Measurements from ENCODE around the gene OR2J3. TPM values are rescaled to one million over a fixed set of nuclear protein-coding genes. Genes with fewer than 3 reads are reported as not detected.
"Not testable (repeated sequence)": the region's sequence is repeated elsewhere in the genome, so short reads cannot be mapped to it uniquely, and the experiment has no call there.

Gene OR2J3
- total RNA-seq, 5 donors from 2014 or later (not counting 1 experiment from before 2014, with no cell fraction given): 0.09 TPM; not detected in 4

DNA sequence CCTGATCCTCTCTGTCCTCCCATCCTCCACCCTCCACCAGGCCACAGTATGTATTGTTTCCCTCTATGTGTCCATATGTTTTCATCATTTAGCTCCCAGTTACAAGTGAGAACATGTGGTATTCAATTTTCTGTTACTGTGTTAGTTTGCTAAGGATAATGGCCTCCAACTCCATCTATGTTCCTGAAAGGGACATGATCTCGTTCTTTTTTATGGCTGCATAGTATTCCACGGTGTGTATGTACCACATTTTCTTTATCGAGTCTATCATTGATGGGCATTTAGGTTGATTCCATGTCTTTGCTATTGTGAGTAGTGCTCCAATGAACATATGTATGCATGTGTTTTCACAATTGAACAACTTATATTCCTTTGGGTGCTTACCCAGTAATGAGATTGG lies 41.6 kb downstream of the OR2J3 start:
- no CpG with 5 or more reads among the region's 3 CpGs for WGBS (ENCODE audit: insufficient coverage)
- H3K27me3 Mint-ChIP-seq: peaks cover 33 to 49% of the 10 kb centered on the region in 2 donors
- DNase-seq: not testable (repeated sequence)

DNA sequence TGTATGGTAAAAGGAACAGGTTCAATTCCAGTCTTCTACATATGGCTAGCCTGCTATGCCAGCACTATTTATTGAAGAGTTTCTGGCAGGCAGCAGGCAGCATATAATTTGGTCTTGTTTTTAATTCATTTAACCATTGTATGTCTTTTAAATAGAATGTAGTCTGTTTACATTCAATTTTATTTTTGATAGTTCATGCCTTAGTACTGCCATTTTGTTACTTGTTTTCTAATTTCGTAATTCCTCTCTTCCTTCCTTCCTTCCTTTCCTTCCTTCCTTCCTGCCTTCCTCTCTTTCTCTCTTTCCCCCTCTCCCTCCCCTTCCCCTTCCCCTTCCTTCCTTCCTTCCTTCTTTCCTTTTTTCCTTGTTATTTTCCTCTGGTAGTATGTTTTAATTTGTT lies 45.2 kb downstream of the OR2J3 start:
- H3K27me3 Mint-ChIP-seq: peaks cover 45 to 51% of the 10 kb centered on the region in 2 donors
- H3K9me3 Mint-ChIP-seq: peaks cover 0 to 24% (median 3%) of the 10 kb centered on the region in 3 donors
- POLR2A ChIA-PET: no interaction called here

More for the DNA sequence above, 41.6 kb downstream of the OR2J3 start:
- H3K27me3 ChIP-seq (replicated peaks in 1 of 2; ENCODE audit: control insufficient read depth in 2 of 2, extremely low read depth in 1 of 2, insufficient read depth in 2 of 2, low read length in 1 of 2); H3K4me1 ChIP-seq (ENCODE audit: control insufficient read depth in 1 of 2, extremely low read depth in 1 of 2, insufficient read depth in 2 of 2, low read length in 2 of 2); H3K36me3 ChIP-seq (ENCODE audit: control insufficient read depth in 2 of 2, extremely low read depth in 1 of 2, insufficient read depth in 1 of 2, low read length in 1 of 2); ATAC-seq (replicated peaks in 1 of 4); H3K4me1 Mint-ChIP-seq; CTCF ChIA-PET; H3K27ac ChIP-seq (ENCODE audit: low read length); POLR2A ChIA-PET; H3K27ac Mint-ChIP-seq; H3K4me3 Mint-ChIP-seq; H3K4me3 ChIP-seq (ENCODE audit: control insufficient read depth in 1 of 2, extremely low read depth in 1 of 2, low read length in 1 of 2); H3K9me3 ChIP-seq; H3K36me3 Mint-ChIP-seq: not testable (repeated sequence)
- H3K9me3 Mint-ChIP-seq: peaks cover 0 to 17% (median 3%) of the 10 kb centered on the region in 3 donors

DNA sequence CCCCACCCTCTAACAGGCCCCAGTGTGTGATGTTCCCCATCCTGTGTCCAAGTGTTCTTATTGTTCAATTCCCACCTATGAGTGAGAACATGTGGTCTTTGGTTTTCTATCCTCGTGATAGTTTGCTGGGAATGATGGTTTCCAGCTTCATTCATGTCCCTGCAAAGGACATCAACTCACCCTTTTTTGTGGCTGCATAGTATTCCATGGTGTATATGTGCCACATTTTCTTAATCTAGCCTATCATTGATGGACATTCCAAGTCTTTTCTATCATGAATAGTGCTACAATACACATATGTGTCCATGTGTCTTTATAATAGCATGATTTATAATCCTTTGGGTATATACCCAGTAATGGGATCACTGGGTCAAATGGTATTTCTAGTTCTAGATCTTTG lies 47.3 kb downstream of the OR2J3 start:
- H3K27me3 ChIP-seq (replicated peaks in 1 of 2; ENCODE audit: control insufficient read depth in 2 of 2, extremely low read depth in 1 of 2, insufficient read depth in 2 of 2, low read length in 1 of 2); ATAC-seq (replicated peaks in 1 of 4); H3K27ac Mint-ChIP-seq; POLR2A ChIA-PET; H3K36me3 Mint-ChIP-seq; H3K9me3 ChIP-seq; H3K4me3 ChIP-seq (ENCODE audit: control insufficient read depth in 1 of 2, extremely low read depth in 1 of 2, low read length in 1 of 2); H3K36me3 ChIP-seq (ENCODE audit: control insufficient read depth in 2 of 2, extremely low read depth in 1 of 2, insufficient read depth in 1 of 2, low read length in 1 of 2); CTCF ChIA-PET; H3K4me3 Mint-ChIP-seq; H3K4me1 ChIP-seq (ENCODE audit: control insufficient read depth in 1 of 2, extremely low read depth in 1 of 2, insufficient read depth in 2 of 2, low read length in 2 of 2); H3K4me1 Mint-ChIP-seq; DNase-seq; H3K27ac ChIP-seq (ENCODE audit: low read length): not testable (repeated sequence)
- no CpG with 5 or more reads among the region's 1 CpG for WGBS (ENCODE audit: insufficient coverage)
- Mint-ChIP-seq H3K27me3 (peaks cover 42 to 46% of the 10 kb centered on the region in 2 donors), H3K9me3 (peaks cover 0 to 10% (median 0%) of the 10 kb centered on the region in 3 donors)

More for the DNA sequence above, 45.2 kb downstream of the OR2J3 start:
- no peaks in the 10 kb centered on the region for H3K9me3 ChIP-seq
- DNase-seq (no peak), ATAC-seq (replicated peaks in 1 of 4) (no peak)
- Mint-ChIP-seq H3K4me3 (no peak overlapping the region), H3K27ac (no peak overlapping the region), H3K36me3 (no peaks in the 10 kb centered on the region), H3K4me1 (no peaks in the 10 kb centered on the region)
- no CpG with 5 or more reads among the region's 1 CpG for WGBS (ENCODE audit: insufficient coverage)
- no peak overlapping the region for H3K4me3 ChIP-seq (ENCODE audit: control insufficient read depth in 1 of 2, extremely low read depth in 1 of 2, low read length in 1 of 2)
- CTCF ChIA-PET: interaction anchor here in 1 of 2 donors (0.7 kb wide), 1 partner anchor 63 kb away, joined by 5 read pairs; no protein-coding TSS in a partner anchor
- H3K36me3 ChIP-seq (ENCODE audit: control insufficient read depth in 2 of 2, extremely low read depth in 1 of 2, insufficient read depth in 1 of 2, low read length in 1 of 2): no peaks in the 10 kb centered on the region
- no peaks in the 10 kb centered on the region for H3K27me3 ChIP-seq (replicated peaks in 1 of 2; ENCODE audit: control insufficient read depth in 2 of 2, extremely low read depth in 1 of 2, insufficient read depth in 2 of 2, low read length in 1 of 2)
- no peak overlapping the region for H3K27ac ChIP-seq (ENCODE audit: low read length)
- no peaks in the 10 kb centered on the region for H3K4me1 ChIP-seq (ENCODE audit: control insufficient read depth in 1 of 2, extremely low read depth in 1 of 2, insufficient read depth in 2 of 2, low read length in 2 of 2)

DNA sequence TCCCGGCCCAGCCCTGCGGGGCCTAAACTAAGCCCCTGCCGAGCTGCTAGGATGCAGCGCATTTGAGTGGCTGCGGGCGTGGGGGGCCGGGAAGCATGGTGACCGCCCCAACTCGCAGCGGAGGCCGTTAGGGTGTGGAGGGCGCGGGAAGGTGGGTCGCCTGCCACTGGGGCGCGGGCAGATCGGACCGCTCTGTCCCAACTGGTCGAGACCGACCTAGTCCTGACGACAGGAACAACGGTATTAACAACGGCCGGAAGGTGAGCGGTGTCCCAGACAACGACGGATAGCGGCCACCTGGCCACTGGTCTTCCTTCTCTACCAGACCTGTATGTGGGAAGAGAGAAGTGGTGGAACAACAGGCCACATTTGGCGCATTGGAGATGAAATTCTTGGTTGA lies 52.1 kb downstream of the OR2J3 start:
- H3K4me1 Mint-ChIP-seq; H3K27ac ChIP-seq (ENCODE audit: low read length); H3K9me3 ChIP-seq; DNase-seq; ATAC-seq (replicated peaks in 1 of 4); H3K4me3 ChIP-seq (ENCODE audit: control insufficient read depth in 1 of 2, extremely low read depth in 1 of 2, low read length in 1 of 2); POLR2A ChIA-PET; H3K27ac Mint-ChIP-seq; H3K4me3 Mint-ChIP-seq; H3K36me3 Mint-ChIP-seq; H3K4me1 ChIP-seq (ENCODE audit: control insufficient read depth in 1 of 2, extremely low read depth in 1 of 2, insufficient read depth in 2 of 2, low read length in 2 of 2); CTCF ChIA-PET; H3K36me3 ChIP-seq (ENCODE audit: control insufficient read depth in 2 of 2, extremely low read depth in 1 of 2, insufficient read depth in 1 of 2, low read length in 1 of 2); H3K9me3 Mint-ChIP-seq: not testable (repeated sequence)
- H3K27me3 Mint-ChIP-seq: peaks cover 48 to 55% of the 10 kb centered on the region in 2 donors
- no CpG with 5 or more reads among the region's 29 CpGs for WGBS (ENCODE audit: insufficient coverage)
- peaks cover 0 to 11% of the 10 kb centered on the region in 2 experiments for H3K27me3 ChIP-seq (replicated peaks in 1 of 2; ENCODE audit: control insufficient read depth in 2 of 2, extremely low read depth in 1 of 2, insufficient read depth in 2 of 2, low read length in 1 of 2)

Other genes with a start within 250 kb of the OR2J3 start
- 10 to 100 TPM; 27.2 to 91.7 (median 86.9) TPM for gene TRIM27, start 184.1 kb upstream of the OR2J3 start, total RNA-seq
- gene ZNF311, start 102.7 kb upstream of the OR2J3 start, total RNA-seq: under 1 TPM; 0.22 to 0.61 (median 0.30) TPM
- gene OR2W1, start 62.9 kb upstream of the OR2J3 start, total RNA-seq: not detected
- gene OR2B3, start 20.7 kb upstream of the OR2J3 start, total RNA-seq: not detected
- gene OR2J1, start 8.6 kb upstream of the OR2J3 start, total RNA-seq: not detected
- not detected for gene OR2J2, start 62.8 kb downstream of the OR2J3 start, total RNA-seq
- not detected for gene OR14J1, start 193.6 kb downstream of the OR2J3 start, total RNA-seq

Data from T-cell (primary cell).